ENCODE results near the gene ATXN7L1. TPM values are rescaled to one million over a fixed set of nuclear protein-coding genes. Genes with fewer than 3 reads are reported as not detected.

Gene ATXN7L1
- total RNA-seq, 1 experiment from 2014 or later = 6.2 TPM

DNA sequence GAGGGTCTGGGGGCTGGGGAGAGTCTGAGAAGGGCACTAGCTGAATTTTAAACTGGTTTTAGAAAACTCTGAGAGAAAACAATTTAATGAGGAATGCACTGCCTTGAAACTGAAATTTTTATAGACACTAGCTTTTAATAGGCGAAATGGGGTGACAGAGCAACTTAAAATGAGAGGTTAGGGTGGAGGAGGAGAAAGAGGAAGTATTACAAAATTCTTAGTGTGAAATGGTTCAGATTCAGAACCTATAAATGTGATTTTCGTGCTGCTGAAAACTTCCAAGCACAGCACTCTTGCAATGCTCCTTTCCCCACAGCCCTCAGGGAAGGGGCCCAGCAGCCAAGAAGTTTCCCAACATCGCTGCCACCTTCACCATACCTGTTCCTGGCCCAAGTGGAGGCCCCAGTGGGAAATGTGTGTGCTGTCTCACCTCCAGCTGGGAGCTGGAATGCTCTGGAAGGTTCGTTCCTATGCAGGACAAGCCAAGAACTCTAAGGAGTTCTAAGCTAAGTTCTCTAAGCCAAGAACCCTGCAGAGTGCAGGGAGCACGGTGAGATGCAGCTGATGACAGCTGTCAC lies 60.0 kb downstream of the ATXN7L1 start:
- Histone ChIP-seq H3K9me3 (replicated peaks) (no peaks in the 10 kb centered on the region), H3K4me3 (no peak overlapping the region), H3K36me3 (no peaks in the 10 kb centered on the region), H3K27ac (no peak overlapping the region), H3K4me1 (peaks cover 6% of the 10 kb centered on the region), H3K27me3 (no peaks in the 10 kb centered on the region)
- DNase-seq = no peak

- Histone ChIP-seq H3K4me3 (no peak overlapping the region), H3K27ac (no peak overlapping the region), H3K36me3 (no peaks in the 10 kb centered on the region), H3K4me1 (peaks cover 6% of the 10 kb centered on the region), H3K9me3 (replicated peaks) (no peaks in the 10 kb centered on the region), H3K27me3 (no peaks in the 10 kb centered on the region)
- DNase-seq = no peak
Measured at GRCh38 chr7:105815576-105815975, 60.8 kb downstream of the ATXN7L1 start.

DNA sequence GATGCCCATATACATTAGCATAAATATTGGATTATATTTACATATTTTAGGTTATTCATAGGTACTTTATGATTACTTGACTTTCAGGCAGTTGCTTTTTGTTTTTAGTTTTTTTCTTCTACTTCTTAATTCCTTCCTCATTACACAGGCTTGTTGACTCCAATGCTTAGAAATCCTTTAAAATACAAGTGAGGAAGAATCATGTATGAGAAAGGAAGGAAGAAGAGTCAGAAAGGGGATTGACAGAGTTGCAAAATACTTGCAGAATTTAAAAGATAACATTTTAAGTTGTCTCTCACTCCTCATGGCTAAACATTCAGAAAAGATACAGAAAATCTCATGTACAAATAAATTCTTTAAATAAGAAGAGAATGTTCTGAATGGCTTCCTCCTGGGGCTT lies 61.9 kb downstream of the ATXN7L1 start:
- no peak for DNase-seq
- H3K36me3 ChIP-seq = no peaks in the 10 kb centered on the region
- no peaks in the 10 kb centered on the region for H3K27me3 ChIP-seq
- peaks cover 6% of the 10 kb centered on the region for H3K4me1 ChIP-seq
- H3K27ac ChIP-seq = no peak overlapping the region
- no peaks in the 10 kb centered on the region for H3K9me3 ChIP-seq (replicated peaks)
- H3K4me3 ChIP-seq = no peak overlapping the region

GRCh38 chr7:105811189-105811847 lies 65.1 kb downstream of the ATXN7L1 start:
- no peaks in the 10 kb centered on the region for H3K9me3 ChIP-seq (replicated peaks)
- H3K4me3 ChIP-seq = no peak overlapping the region
- H3K27ac ChIP-seq = no peak overlapping the region
- H3K36me3 ChIP-seq = no peaks in the 10 kb centered on the region
- no peak for DNase-seq
- H3K27me3 ChIP-seq = no peaks in the 10 kb centered on the region
- H3K4me1 ChIP-seq = no peaks in the 10 kb centered on the region

- Histone ChIP-seq H3K36me3 (no peaks in the 10 kb centered on the region), H3K27me3 (no peaks in the 10 kb centered on the region), H3K27ac (no peak overlapping the region), H3K4me3 (no peak overlapping the region), H3K9me3 (replicated peaks) (no peaks in the 10 kb centered on the region), H3K4me1 (no peaks in the 10 kb centered on the region)
- no peak for DNase-seq
Measured at GRCh38 chr7:105810556-105810955, 65.8 kb downstream of the ATXN7L1 start.

- H3K4me3 ChIP-seq = no peak overlapping the region
- no peak overlapping the region for H3K27ac ChIP-seq
- no peak for DNase-seq
- no peaks in the 10 kb centered on the region for H3K9me3 ChIP-seq (replicated peaks)
- no peaks in the 10 kb centered on the region for H3K36me3 ChIP-seq
- H3K4me1 ChIP-seq = no peaks in the 10 kb centered on the region
- no peaks in the 10 kb centered on the region for H3K27me3 ChIP-seq
Measured at GRCh38 chr7:105808703-105809590, 67.5 kb downstream of the ATXN7L1 start.

DNA sequence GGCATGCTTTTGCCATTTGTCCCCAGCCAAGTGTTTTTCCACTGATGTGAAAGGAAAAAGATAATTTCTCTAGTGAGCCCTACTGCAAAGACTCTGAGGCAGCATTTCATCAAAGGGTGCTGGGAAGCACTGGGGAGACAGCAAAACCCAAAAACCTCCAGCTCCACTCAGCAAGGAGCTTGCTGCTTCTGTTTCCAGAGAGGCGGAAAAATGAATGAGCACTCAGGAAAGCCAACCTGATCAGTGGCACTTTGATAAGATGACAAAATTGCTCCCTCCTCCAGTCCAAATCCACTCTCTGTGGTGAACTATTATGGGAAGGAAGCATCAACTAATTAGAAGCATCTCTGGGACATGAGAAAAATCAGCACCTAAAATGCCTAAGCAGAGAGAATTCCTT lies 68.2 kb downstream of the ATXN7L1 start:
- H3K9me3 ChIP-seq (replicated peaks) = no peaks in the 10 kb centered on the region
- H3K27me3 ChIP-seq = no peaks in the 10 kb centered on the region
- H3K4me3 ChIP-seq = no peak overlapping the region
- no peaks in the 10 kb centered on the region for H3K4me1 ChIP-seq
- H3K36me3 ChIP-seq = no peaks in the 10 kb centered on the region
- H3K27ac ChIP-seq = no peak overlapping the region
- DNase-seq = no peak

- H3K4me1 ChIP-seq = no peaks in the 10 kb centered on the region
- no peak for DNase-seq
- H3K4me3 ChIP-seq = no peak overlapping the region
- H3K27me3 ChIP-seq = no peaks in the 10 kb centered on the region
- H3K27ac ChIP-seq = no peak overlapping the region
- H3K9me3 ChIP-seq (replicated peaks) = no peaks in the 10 kb centered on the region
- H3K36me3 ChIP-seq = no peaks in the 10 kb centered on the region
Measured at GRCh38 chr7:105807448-105807762, 69.0 kb downstream of the ATXN7L1 start.

DNA sequence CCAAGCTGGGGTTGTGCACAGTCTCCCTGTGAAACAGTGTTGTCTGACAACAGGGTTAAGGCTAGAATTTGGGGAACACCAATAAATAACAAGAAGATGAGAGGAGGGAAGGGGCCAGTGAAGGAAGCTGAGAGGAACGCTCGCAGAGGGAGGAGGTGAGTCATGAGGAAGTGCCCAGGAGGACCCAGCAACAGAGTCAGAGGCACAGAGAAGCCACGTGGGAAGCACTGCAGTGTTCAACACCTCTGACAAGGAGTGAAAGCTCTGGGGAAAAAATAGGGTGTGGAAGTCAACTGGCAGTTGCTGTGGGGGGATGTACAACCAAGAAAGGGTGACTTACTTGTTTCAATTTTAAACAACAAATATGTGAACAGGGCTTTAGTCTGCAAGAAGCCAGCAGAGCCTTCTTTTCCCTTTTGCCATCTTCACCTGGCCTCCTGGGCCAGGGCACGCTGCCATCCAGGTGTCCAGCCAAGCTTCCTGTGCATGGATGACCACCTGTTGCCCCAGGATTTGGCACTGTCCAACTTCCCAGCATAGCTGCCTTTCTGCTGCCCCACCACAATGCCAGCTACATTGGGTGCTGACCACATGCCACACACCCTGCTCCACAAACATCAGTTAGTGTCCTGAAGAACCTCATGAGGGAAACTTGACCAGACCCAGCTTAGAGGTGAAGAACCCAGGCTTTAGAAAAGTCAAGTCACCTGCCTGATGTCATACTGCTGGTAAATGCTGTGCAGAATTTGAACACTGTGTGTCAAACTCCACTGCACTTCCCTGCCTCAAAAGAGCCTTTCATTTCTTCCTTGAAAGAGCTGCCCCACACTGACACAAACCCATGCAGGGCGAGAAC lies 69.6 kb downstream of the ATXN7L1 start:
- no peak for DNase-seq
- H3K4me1 ChIP-seq = no peaks in the 10 kb centered on the region
- H3K27ac ChIP-seq = no peak overlapping the region
- H3K27me3 ChIP-seq = no peaks in the 10 kb centered on the region
- H3K4me3 ChIP-seq = no peak overlapping the region
- no peaks in the 10 kb centered on the region for H3K9me3 ChIP-seq (replicated peaks)
- no peaks in the 10 kb centered on the region for H3K36me3 ChIP-seq

DNA sequence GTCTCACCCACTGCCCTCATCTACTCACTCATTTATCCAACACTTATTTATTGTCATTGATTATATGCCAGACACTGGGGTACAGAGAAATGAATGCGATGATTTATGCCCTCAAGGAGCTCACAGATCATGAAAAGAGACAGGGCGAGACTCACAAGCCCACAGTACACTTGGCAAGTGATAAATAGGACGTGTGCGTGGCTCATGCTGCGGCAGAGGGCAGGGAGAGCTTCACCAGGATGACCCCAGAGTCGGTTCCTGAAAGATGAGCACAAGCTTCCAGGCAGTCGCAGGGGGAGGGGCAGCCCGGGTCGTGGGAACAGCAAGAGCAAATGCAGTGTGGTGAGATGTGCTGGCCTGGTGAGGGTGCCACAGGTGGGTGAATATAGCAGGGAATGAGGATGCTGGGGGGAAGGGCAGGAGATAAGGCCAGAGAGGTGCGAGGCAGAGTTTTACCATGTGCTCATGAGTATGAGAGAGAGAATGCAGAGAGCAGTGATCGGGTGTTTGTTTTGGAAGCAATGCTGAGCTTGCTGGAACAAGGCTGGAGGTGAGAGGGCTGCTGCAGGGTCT lies 70.9 kb downstream of the ATXN7L1 start:
- H3K9me3 ChIP-seq (replicated peaks) = no peaks in the 10 kb centered on the region
- no peaks in the 10 kb centered on the region for H3K36me3 ChIP-seq
- H3K4me3 ChIP-seq = no peak overlapping the region
- no peaks in the 10 kb centered on the region for H3K4me1 ChIP-seq
- no peak for DNase-seq
- H3K27ac ChIP-seq = no peak overlapping the region
- no peaks in the 10 kb centered on the region for H3K27me3 ChIP-seq

- H3K27me3 ChIP-seq = no peaks in the 10 kb centered on the region
- H3K9me3 ChIP-seq (replicated peaks) = no peaks in the 10 kb centered on the region
- no peaks in the 10 kb centered on the region for H3K36me3 ChIP-seq
- DNase-seq = no peak
- H3K27ac ChIP-seq = no peak overlapping the region
- H3K4me1 ChIP-seq = no peaks in the 10 kb centered on the region
- H3K4me3 ChIP-seq = no peak overlapping the region
Measured at GRCh38 chr7:105803429-105803736, 73.0 kb downstream of the ATXN7L1 start.

- Histone ChIP-seq H3K9me3 (replicated peaks) (no peaks in the 10 kb centered on the region), H3K36me3 (no peaks in the 10 kb centered on the region), H3K27me3 (no peaks in the 10 kb centered on the region), H3K4me3 (no peak overlapping the region), H3K27ac (no peak overlapping the region), H3K4me1 (no peaks in the 10 kb centered on the region)
- no peak for DNase-seq
Measured at GRCh38 chr7:105802604-105803428, 73.6 kb downstream of the ATXN7L1 start.

- Histone ChIP-seq H3K4me3 (no peak overlapping the region), H3K27ac (no peak overlapping the region), H3K4me1 (peaks cover 2% of the 10 kb centered on the region; the same call in 1 of the 2 replicates), H3K36me3 (no peaks in the 10 kb centered on the region), H3K27me3 (no peaks in the 10 kb centered on the region), H3K9me3 (replicated peaks) (no peaks in the 10 kb centered on the region)
- DNase-seq = no peak
Measured at GRCh38 chr7:105800849-105801534, 75.4 kb downstream of the ATXN7L1 start.

All from SJCRH30 (cell line).